T-helper 17 cell (primary cell): ENCODE measurements around the gene AGFG1. TPM values are rescaled to one million over a fixed set of nuclear protein-coding genes. Genes with fewer than 3 reads are reported as not detected.

Experiments
- ATAC-seq: fragments of 150-1000 bp; cut with Tn5 transposase; 2 replicates; pipeline ENCODE4 v1.10.0; 2021; ENCODE audit warnings: mild to moderate bottlenecking, moderate library complexity
- DNase-seq, 3 donors: peaks; one replicate each; pipeline versions ENCODE4 v3.0.0 to v3.0.0-alpha.2; 2020 to 2021
- H3K9me3 ChIP-seq: one replicate; pipeline ENCODE4 v1.7.0; 2013; ENCODE audit warnings: low read length, mild to moderate bottlenecking; ENCODE audit not compliant: control insufficient read depth, poor library complexity, severe bottlenecking
- H3K27ac Mint-ChIP-seq: one replicate; pipeline ENCODE4 v1.8.0; 2022; ENCODE audit warnings: mild to moderate bottlenecking, moderate library complexity, mixed read lengths
- H3K27me3 Mint-ChIP-seq: one replicate; pipeline ENCODE4 v1.8.0; 2022; ENCODE audit warnings: mixed read lengths
- H3K36me3 Mint-ChIP-seq: one replicate; pipeline ENCODE4 v1.8.0; 2022; ENCODE audit warnings: low read depth, mixed read lengths
- H3K4me1 Mint-ChIP-seq: one replicate; pipeline ENCODE4 v1.8.0; 2022; ENCODE audit warnings: mild to moderate bottlenecking, mixed read lengths
- H3K4me3 Mint-ChIP-seq: one replicate; pipeline ENCODE4 v1.8.0; 2022; ENCODE audit warnings: mild to moderate bottlenecking, moderate library complexity, mixed read lengths
- total RNA-seq, 4 donors: library from RNA in 2 of 4; stranded (reverse) in 2 of 4; gene quantifications; one replicate each; pipeline ENCODE4 v1.2.3 and lab custom pipeline; 2022 to 2026

The AGFG1 gene
- total RNA-seq, 2 donors from 2014 or later = 66.6 to 68.3 TPM

DNA sequence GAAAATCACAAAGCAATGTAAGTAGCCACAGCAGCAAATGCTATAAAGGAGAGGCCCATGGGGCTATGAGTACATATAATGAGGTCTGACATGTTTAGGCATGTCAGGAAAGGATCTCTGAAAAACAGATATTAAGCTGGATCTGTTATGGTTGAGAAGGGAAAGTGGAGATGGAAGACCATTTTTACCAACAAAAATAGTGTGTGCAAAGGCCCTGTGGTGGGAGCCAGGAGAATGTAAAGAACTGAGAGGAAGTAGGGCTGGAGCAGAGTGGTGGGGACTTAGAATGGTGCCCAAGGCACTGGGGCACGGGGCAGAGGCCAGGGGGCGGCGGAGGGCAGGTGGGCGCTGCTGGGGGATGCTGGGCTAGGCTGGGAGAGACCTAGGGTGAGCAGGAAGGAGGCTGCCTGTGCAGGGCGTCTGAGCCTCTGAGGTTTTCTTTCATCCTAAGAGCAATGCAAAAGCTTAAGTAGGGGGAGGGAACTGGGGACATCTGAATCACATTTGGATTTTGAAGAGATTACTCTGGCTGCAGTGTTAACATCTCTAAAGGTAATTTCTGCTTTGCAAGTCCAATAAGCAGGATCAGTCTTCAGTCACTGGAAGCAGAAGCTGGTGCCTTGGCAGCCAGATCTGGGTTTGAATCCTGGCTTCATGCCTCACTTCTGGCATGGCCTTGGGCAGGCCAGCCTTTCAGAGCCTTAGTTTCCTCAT is 4.9 kb upstream of the AGFG1 start:
- H3K9me3 ChIP-seq = no peaks in the 10 kb centered on the region
- peaks cover 39% of the 10 kb centered on the region for H3K4me1 Mint-ChIP-seq
- ATAC-seq = no peak
- DNase-seq = no peak
- H3K27me3 Mint-ChIP-seq = no peaks in the 10 kb centered on the region
- no peaks in the 10 kb centered on the region for H3K36me3 Mint-ChIP-seq
- H3K4me3 Mint-ChIP-seq = no peak overlapping the region
- H3K27ac Mint-ChIP-seq = no peak overlapping the region

DNA sequence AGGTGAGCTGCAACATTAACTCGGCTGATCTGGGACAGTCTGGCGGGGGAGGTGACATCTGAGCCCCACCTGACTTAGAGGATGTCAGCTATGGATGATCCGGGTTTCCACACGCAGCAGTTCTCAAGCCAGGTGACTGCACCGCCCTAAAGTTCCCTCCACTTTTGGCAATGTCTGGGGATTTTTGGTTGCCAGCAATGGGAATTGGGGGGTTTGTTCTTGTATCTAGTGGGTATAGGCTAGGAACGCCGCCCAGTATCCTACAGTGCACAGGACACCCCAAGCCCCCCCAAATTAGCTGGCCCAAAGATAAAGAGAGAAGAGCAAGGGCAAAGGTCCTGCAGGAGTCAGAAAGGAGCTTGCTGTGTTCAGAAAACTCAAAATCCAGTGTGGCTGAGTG is 544 bp upstream of the AGFG1 start:
- Mint-ChIP-seq H3K36me3 (no peaks in the 10 kb centered on the region), H3K4me1 (peaks cover 32% of the 10 kb centered on the region), H3K4me3 (peak overlapping the region; percentile 98), H3K27ac (peak overlapping the region; percentile 83), H3K27me3 (no peaks in the 10 kb centered on the region)
- ATAC-seq (no peak), DNase-seq (no peak)
- no peaks in the 10 kb centered on the region for H3K9me3 ChIP-seq

DNA sequence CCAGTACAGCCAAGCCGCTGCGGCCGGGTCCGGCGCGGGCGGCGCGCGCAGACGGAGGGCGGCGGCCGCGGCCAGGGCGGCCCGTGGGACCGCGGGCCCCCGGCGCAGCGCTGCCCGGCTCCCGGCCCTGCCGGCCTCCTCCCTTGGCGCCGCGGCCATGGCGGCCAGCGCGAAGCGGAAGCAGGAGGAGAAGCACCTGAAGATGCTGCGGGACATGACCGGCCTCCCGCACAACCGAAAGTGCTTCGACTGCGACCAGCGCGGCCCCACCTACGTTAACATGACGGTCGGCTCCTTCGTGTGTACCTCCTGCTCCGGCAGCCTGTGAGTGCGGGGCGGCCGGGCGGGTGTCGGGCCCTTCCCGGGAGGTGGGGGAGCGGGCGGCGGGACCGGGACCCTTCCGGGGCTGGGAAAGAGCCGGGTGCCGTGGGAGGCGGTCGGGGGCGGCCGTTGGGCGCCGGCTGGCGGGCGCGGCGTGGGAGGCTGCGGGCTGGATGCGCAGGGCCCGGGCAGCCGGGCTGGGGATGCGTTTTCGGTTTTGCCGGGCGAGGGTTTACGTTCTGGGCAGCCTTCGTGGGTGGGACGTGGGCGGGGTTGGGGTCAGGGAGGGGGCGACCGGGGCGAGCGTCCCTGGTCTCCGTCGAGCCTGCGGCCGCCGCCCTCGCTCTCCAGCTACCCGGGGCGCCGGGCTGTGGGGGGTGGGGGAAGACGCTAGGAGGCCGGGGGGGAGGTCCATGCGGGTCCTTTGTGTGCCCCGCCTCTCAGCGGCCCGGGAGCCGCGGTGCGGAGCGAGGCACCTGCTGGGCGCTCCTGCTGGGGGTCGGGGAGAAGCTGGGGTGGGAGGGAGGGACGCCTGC is 537 bp downstream of the AGFG1 start:
- Mint-ChIP-seq H3K36me3 (no peaks in the 10 kb centered on the region), H3K27me3 (no peaks in the 10 kb centered on the region), H3K27ac (peak overlapping the region; percentile 94), H3K4me3 (peak overlapping the region; percentile 98), H3K4me1 (peaks cover 25% of the 10 kb centered on the region)
- peak; percentile 26 to 55 (median 48) for DNase-seq
- ATAC-seq = peak; percentile 65
- no peaks in the 10 kb centered on the region for H3K9me3 ChIP-seq

DNA sequence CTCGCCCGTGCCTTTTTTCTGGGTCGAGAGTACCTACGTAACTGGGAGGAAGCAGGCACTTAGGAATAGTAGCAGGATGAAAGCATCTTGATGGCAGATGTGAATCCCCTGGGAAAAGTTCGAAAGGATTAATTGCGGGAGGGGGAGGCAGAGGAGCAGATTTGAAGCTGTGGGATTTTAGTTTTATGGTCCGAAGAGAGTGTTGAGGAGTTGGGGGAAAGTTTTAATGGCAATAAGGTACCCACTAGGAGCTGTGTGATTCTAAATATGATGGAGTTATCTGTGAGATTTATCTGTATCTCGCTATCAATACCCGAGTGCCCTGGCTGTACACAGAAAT is 1.1 kb downstream of the AGFG1 start:
- Mint-ChIP-seq H3K4me3 (peak overlapping the region; percentile 98), H3K27ac (peak overlapping the region; percentile 94), H3K4me1 (peaks cover 24% of the 10 kb centered on the region), H3K27me3 (no peaks in the 10 kb centered on the region), H3K36me3 (no peaks in the 10 kb centered on the region)
- H3K9me3 ChIP-seq = no peaks in the 10 kb centered on the region
- DNase-seq (no peak), ATAC-seq (no peak)

DNA sequence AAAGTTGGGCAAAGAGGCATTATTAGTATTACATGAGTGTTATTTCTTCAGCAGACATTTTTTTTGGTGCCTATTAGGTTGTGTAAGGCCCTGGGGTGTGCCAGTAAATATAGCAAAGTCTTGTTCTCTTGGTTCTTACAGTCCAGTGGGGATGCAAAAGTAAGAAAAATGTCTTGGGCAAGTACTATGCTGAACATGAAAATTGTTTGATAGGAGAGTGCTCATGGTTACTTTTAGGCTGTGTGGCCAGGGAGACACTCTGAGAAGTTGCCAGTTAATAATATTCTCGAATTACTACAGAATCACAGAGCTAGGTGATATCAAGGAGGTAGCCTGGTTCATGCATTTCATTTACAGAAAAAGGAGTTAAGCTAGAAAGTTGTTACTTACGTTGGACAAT is 1.9 kb downstream of the AGFG1 start:
- H3K9me3 ChIP-seq = no peaks in the 10 kb centered on the region
- no peak for ATAC-seq
- H3K27me3 Mint-ChIP-seq = no peaks in the 10 kb centered on the region
- H3K4me3 Mint-ChIP-seq = peak overlapping the region; percentile 98
- H3K4me1 Mint-ChIP-seq = peaks cover 26% of the 10 kb centered on the region
- peak overlapping the region; percentile 94 for H3K27ac Mint-ChIP-seq
- no peaks in the 10 kb centered on the region for H3K36me3 Mint-ChIP-seq
- DNase-seq = no peak

DNA sequence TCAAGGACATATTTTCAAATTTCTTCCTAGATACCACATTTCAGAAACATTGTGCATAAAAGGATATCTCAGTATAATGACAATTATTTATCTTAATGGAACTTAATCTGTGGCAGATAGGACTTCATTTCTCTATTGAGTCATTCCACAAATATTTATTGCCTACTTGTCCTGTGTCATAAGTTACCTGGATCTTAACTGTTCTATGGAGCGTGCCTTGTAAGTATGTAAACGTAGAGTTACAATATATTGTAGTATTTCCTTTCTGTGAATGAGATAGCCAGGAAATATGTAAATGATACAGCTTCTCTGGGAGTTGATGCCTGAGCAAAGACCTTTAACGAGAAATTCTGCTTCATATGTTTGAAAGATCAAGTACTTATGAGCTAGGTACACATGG is 2.5 kb downstream of the AGFG1 start:
- Mint-ChIP-seq H3K4me3 (peak overlapping the region; percentile 98), H3K27me3 (no peaks in the 10 kb centered on the region), H3K36me3 (no peaks in the 10 kb centered on the region), H3K4me1 (peaks cover 28% of the 10 kb centered on the region), H3K27ac (peak overlapping the region; percentile 80)
- no peak for DNase-seq
- no peaks in the 10 kb centered on the region for H3K9me3 ChIP-seq
- ATAC-seq = no peak

DNA sequence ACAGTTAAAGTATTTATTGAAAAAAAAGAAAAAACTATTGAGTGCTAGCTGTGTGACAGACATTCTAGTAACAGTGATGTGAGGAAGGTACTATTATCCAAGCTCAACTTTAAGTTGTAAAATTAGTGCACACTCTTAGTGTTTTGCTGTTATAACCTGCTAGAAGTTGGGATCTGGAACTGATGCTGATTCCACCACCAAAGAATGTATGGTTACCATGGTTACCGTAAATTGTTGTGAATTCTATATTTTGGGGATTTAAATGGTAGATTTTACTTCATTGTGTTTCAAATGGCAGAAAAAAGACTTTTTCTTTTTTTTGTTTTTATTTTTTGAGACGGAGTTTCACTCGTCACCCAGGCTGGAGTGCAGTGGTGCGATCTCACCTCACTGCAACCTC is 5.3 kb downstream of the AGFG1 start:
- Mint-ChIP-seq H3K4me1 (peaks cover 45% of the 10 kb centered on the region), H3K36me3 (no peaks in the 10 kb centered on the region), H3K4me3 (no peak overlapping the region), H3K27ac (peak overlapping the region; percentile 54), H3K27me3 (no peaks in the 10 kb centered on the region)
- DNase-seq (no peak), ATAC-seq (no peak)
- H3K9me3 ChIP-seq = no peaks in the 10 kb centered on the region

DNA sequence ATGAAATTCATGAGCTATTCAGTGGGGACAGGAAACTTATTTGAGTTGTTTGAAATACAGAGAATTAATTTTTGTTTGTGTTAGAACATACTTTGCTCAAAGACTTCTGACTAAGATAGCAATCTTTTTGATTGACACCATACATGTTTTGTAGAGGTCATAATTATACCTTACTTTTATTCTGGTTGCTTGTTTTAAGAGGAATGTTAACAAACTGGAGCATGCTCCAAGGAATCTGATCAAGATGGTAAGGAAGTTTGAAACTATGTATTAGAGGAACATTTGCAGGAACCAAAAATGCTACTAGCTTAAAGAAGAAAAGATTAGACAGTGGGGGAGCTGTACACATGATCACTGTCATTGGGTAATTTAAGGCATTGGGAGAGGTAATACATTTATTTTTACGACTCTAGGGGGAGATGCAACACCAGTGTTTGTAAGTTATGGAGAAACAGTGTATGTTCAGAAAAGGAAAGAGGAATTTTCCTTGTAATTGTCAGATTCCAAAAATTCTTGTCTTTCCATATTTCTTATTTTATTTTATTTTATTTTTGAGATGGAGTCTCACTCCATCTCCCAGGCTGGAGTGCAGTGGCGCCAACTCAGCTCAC is 8.0 kb downstream of the AGFG1 start:
- peaks cover 41% of the 10 kb centered on the region for H3K4me1 Mint-ChIP-seq
- peak overlapping the region; percentile 79 for H3K27ac Mint-ChIP-seq
- H3K9me3 ChIP-seq = peaks cover under 1% of the 10 kb centered on the region
- ATAC-seq = peak; percentile 76
- no peaks in the 10 kb centered on the region for H3K27me3 Mint-ChIP-seq
- H3K36me3 Mint-ChIP-seq = no peaks in the 10 kb centered on the region
- no peak for DNase-seq
- H3K4me3 Mint-ChIP-seq = peak overlapping the region; percentile 45

DNA sequence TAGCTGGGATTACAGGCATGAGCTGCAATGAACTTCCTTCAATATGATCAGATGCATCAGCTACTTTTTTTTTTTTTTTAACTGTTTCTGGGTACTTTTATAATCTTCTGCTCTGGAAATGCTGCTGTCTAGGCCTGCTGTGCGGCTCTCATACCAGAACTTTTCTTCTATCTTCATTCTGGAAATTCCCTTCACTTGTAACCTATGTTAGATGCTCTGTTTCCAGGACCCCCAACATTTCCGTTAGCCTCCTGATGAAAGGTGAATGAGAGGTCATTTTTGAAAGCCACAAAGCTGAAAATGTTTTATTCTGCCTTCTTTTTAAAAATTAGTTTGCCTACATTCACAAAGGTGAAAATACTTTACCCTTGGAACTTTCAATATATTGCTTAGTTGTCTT is 8.6 kb downstream of the AGFG1 start:
- H3K9me3 ChIP-seq = peaks cover 3% of the 10 kb centered on the region
- H3K27me3 Mint-ChIP-seq = no peaks in the 10 kb centered on the region
- no peaks in the 10 kb centered on the region for H3K36me3 Mint-ChIP-seq
- ATAC-seq (peak; percentile 76), DNase-seq (no peak)
- H3K27ac Mint-ChIP-seq = peak overlapping the region; percentile 72
- peaks cover 43% of the 10 kb centered on the region for H3K4me1 Mint-ChIP-seq
- peak overlapping the region; percentile 41 for H3K4me3 Mint-ChIP-seq

DNA sequence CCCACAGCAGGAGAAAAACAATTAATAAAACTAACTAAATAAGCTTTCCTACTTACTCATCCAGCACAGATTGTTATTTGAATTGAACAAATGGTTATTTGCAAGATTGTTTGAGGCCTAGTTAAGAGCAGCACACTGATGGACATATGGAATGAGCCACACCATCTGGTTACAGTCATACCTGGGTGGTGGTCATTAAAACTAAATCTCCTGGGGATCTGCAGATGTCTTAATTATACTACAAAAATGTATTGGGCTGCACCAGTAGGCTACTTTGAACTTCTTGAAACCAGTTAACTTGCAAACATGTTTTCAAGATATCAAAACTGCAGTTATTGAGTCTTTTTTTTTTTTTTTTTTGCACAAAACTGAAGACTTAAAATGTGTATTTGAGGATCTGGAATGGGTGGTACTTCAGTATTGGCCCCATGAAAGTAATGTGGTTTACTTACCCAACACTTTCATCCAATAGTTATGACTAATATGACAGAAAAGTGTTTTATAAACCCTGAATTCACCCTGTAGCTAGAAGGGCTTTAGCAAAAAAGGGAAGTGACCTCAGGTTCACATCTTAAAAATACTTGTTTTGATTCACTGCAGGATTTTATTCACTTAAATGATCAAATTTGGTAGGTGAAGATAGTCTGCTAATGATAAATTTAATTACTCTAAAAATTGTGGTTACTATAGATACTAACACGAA is 10.8 kb downstream of the AGFG1 start:
- no peaks in the 10 kb centered on the region for H3K36me3 Mint-ChIP-seq
- no peak for ATAC-seq
- peaks cover 50% of the 10 kb centered on the region for H3K4me1 Mint-ChIP-seq
- peaks cover 3% of the 10 kb centered on the region for H3K9me3 ChIP-seq
- H3K27ac Mint-ChIP-seq = peak overlapping the region; percentile 47
- no peak for DNase-seq
- no peak overlapping the region for H3K4me3 Mint-ChIP-seq
- H3K27me3 Mint-ChIP-seq = no peaks in the 10 kb centered on the region

DNA sequence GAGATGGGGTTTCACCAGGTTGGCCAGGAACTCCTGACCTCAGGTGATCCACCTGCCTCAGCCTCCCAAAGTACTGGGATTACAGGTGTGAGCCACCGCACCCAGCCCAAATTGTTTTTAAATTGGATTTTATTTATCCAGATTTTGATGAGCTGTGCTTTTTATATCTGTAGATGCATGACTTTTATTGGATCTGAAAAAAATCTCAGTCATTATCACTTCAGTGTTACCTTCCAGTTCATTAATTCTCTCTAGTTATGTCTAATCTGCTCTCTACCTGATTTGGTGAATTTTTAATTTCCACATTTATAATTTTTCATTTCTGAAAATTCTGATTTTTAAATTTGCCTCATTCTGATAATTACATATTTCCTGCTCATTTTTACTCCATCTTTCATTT is 13.5 kb downstream of the AGFG1 start:
- H3K4me3 Mint-ChIP-seq = no peak overlapping the region
- peaks cover 43% of the 10 kb centered on the region for H3K4me1 Mint-ChIP-seq
- DNase-seq (no peak), ATAC-seq (no peak)
- no peak overlapping the region for H3K27ac Mint-ChIP-seq
- H3K9me3 ChIP-seq = peaks cover 3% of the 10 kb centered on the region
- H3K36me3 Mint-ChIP-seq = no peaks in the 10 kb centered on the region
- H3K27me3 Mint-ChIP-seq = no peaks in the 10 kb centered on the region

DNA sequence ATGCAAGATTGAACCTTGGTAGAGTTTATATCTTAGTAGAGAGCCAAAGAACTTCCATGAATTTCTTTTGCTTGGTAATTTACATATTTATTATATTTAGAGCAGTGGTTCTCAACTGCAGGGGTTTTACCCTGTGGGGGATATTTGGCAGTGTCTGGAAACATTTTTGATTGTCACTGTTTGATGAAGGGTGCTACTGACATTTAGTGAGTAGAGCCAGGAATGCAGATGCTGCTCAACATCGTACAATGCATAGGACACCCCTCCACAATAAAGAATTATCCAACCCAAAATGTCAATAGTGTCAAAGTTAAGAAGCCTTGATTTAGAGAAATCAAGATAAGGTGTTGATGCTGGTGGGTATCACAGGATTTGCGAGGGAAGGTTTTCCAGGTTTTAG is 14.7 kb downstream of the AGFG1 start:
- H3K4me3 Mint-ChIP-seq = no peak overlapping the region
- ATAC-seq = no peak

DNA sequence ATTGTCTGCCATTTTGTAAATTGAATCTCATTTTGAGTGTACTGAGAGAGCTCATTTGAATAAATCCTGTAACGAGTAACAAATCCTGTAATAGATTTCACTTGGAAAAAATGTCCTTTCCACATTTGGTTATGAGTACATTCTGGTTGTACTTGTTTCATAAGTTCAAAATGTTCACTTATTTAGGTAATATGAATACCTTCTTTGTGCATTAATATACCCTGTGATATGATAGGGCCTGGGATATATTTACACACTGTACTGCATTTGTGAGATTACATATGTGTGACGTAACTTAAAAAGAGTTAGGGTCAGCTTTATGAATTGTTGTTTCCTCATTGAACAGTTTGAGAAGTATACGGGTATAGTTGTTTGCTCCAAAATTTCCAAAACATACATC is 16.1 kb downstream of the AGFG1 start:
- no peak overlapping the region for H3K4me3 Mint-ChIP-seq
- no peaks in the 10 kb centered on the region for H3K27me3 Mint-ChIP-seq
- ATAC-seq = no peak
- H3K36me3 Mint-ChIP-seq = no peaks in the 10 kb centered on the region
- H3K4me1 Mint-ChIP-seq = peaks cover 27% of the 10 kb centered on the region
- no peak overlapping the region for H3K27ac Mint-ChIP-seq
- peaks cover 3% of the 10 kb centered on the region for H3K9me3 ChIP-seq
- DNase-seq = no peak

More for the DNA sequence above, 14.7 kb downstream of the AGFG1 start:
- Mint-ChIP-seq H3K36me3 (no peaks in the 10 kb centered on the region), H3K27ac (no peak overlapping the region), H3K4me1 (peaks cover 32% of the 10 kb centered on the region), H3K27me3 (no peaks in the 10 kb centered on the region)
- no peak for DNase-seq
- H3K9me3 ChIP-seq = peaks cover 3% of the 10 kb centered on the region
